ENCODE results near the gene GGT1.
"Not testable (repeated sequence)": the region's sequence is repeated elsewhere in the genome, so short reads cannot be mapped to it uniquely, and the experiment has no call there.

DNA sequence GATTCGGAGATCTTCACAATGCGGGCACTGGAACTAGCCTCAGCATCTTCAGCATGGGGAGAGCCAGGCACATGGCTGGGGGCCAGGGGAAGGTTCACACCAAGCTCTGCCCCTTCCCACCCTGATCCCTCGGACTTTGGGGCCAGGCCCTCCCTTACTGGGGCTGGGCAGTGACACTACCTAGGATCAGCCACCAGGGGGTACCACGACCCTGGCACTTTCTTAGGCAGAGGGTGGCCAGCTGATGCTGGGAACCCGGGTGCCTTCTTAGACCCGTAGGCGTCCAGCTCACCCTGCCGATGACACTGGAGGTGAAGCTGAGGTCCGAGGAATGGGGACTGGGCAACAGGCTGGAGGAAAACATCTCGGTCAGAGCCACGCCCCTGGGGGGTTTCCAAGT is 26.1 kb downstream of the GGT1 start:
- peak; percentile 30 for TF ChIP-seq CTCF (IDR thresholded peaks at IDR 0.05; ENCODE audit: poor library complexity)
- not testable (repeated sequence) for TF ChIP-seq EZH2 (IDR thresholded peaks at IDR 0.05; ENCODE audit: borderline replicate concordance); EZH2phosphoT487 (IDR thresholded peaks at IDR 0.05; ENCODE audit: low read depth, severe bottlenecking, unreplicated experiment)

All from hepatocyte (in vitro differentiated cells).